K562 (cell line): ENCODE results near the gene SRRM4.

Experiments
- GATAD2B ChIP-seq: fragments of 450-650 bp; IDR thresholded peaks from 2 replicates; pipeline ENCODE4 v1.6.1; 2017; ENCODE audit warnings: mild to moderate bottlenecking, borderline replicate concordance
- NCOA2 ChIP-seq, 2 experiments: fragments of 450-650 bp; IDR thresholded peaks; 2 replicates each; pipeline ENCODE4 v1.6.1; 2018; ENCODE audit warnings: mild to moderate bottlenecking in 2 of 2, moderate library complexity in 1 of 2; ENCODE audit not compliant: partially characterized antibody in 2 of 2
- RAD21 ChIP-seq, 2 experiments: fragments of 250-450 bp in 1 of 2; fragments of 450-650 bp in 1 of 2; sonication (Bioruptor Pico) in 1 of 2; formaldehyde crosslinking in 1 of 2; IDR thresholded peaks in 1 of 2; conservative IDR thresholded peaks in 1 of 2; 2 replicates each; pipeline versions ENCODE4 v1.4.0 to v1.8.0; 2020 to 2022; ENCODE audit warnings: mild to moderate bottlenecking in 2 of 2, moderate library complexity in 1 of 2
- TCF7 ChIP-seq: sonication (generic); IDR thresholded peaks from 2 replicates; pipeline ENCODE4 v1.6.1; 2016; ENCODE audit warnings: antibody characterized with exemption, borderline replicate concordance

- TF ChIP-seq TCF7 (no peak), GATAD2B (no peak), NCOA2 (IDR thresholded peaks at IDR 0.05; ENCODE audit: partially characterized antibody in 2 of 2) (no peak), RAD21 (CRISPR knock-in tag; conservative IDR thresholded peaks at IDR 0.05 in 1 of 2, IDR thresholded peaks at IDR 0.05 in 1 of 2) (no peak)
Observed at GRCh38 chr12:119145367-119145766, 164.0 kb downstream of the SRRM4 start.
